Thymus (tissue), 11 donors: ENCODE data around the gene GNMT. TPM values are rescaled to one million over a fixed set of nuclear protein-coding genes. Genes with fewer than 3 reads are reported as not detected.
A peak's percentile ranks its signal among the peaks of the same experiment; 100 is the strongest.

Experiments used
- DNase-seq, 9 donors: peaks; one replicate each; pipeline ENCODE4 v3.0.0-alpha.2; 2013; ENCODE audit warnings: low spot score in 9 of 9, low read depth in 6 of 9, missing footprints in 1 of 9
- H3K27ac ChIP-seq, 2 donors: one replicate each; pipeline ENCODE4 v1.5.1; 2013; ENCODE audit warnings: control low read depth in 1 of 2, low read depth in 1 of 2, low read length in 1 of 2, mild to moderate bottlenecking in 1 of 2, moderate library complexity in 1 of 2
- H3K27me3 ChIP-seq, 2 donors: one replicate each; pipeline ENCODE4 v1.5.1; 2013; ENCODE audit warnings: low read length in 1 of 2; ENCODE audit not compliant: control insufficient read depth in 2 of 2, insufficient read depth in 1 of 2
- H3K36me3 ChIP-seq, 2 donors: one replicate each; pipeline ENCODE4 v1.5.1; 2013; ENCODE audit warnings: low read length in 1 of 2, mild to moderate bottlenecking in 1 of 2, moderate library complexity in 1 of 2; ENCODE audit not compliant: control insufficient read depth in 2 of 2, insufficient read depth in 2 of 2
- H3K4me1 ChIP-seq, 2 donors: one replicate each; pipeline ENCODE4 v1.5.1; 2013; ENCODE audit warnings: low read length in 2 of 2; ENCODE audit not compliant: control insufficient read depth in 2 of 2, insufficient read depth in 2 of 2
- H3K4me3 ChIP-seq, 2 donors: one replicate each; pipeline ENCODE4 v1.5.1; 2013; ENCODE audit warnings: low read length in 2 of 2, control low read depth in 1 of 2, mild to moderate bottlenecking in 1 of 2
- H3K9me3 ChIP-seq, 2 donors: one replicate each; pipeline ENCODE4 v1.5.1; 2013; ENCODE audit warnings: low read length in 1 of 2, mild to moderate bottlenecking in 1 of 2; ENCODE audit not compliant: control insufficient read depth in 2 of 2, insufficient read depth in 1 of 2
- WGBS: extraction: QIAGEN DNeasy Blood & Tissue Kit; methylation state at CpG from one replicate; pipeline ENCODE4 v1.1.7; 2013; 5-methylcytosine and 5-hydroxymethylcytosine counted together
- polyA plus RNA-seq: library from polyadenylated mRNA; stranded (reverse); fragments of 200-250 nt; gene quantifications from one replicate; pipeline ENCODE4 v1.2.3, GENCODE V29; 2013
- total RNA-seq: library from RNA; stranded (reverse); fragments of 120-200 nt; gene quantifications from one replicate; pipeline ENCODE4 v1.2.4, GENCODE V29; 2013
- donor health status: healthy.

GNMT gene
- total and polyA plus RNA-seq, 2 donors: 2.6 to 3.0 TPM

GRCh38 chr6:42928986-42929820, 31.4 kb upstream of the GNMT start, which contains the start of gene CNPY3:
Gene CNPY3 (plus strand): TSS chr6:42929480. CDS start chr6:42929571, 91 bp downstream.
- Histone ChIP-seq H3K36me3 (peaks cover 18 to 51% of the 10 kb centered on the region in 2 donors), H3K27ac (peak within 1 kb of the TSS; percentile 98 to 99), H3K4me1 (peaks cover 25 to 73% of the 10 kb centered on the region in 2 donors), H3K9me3 (peaks cover 0 to 6% of the 10 kb centered on the region in 2 donors), H3K27me3 (no peaks in the 10 kb centered on the region), H3K4me3 (peak within 1 kb of the TSS; percentile 74 to 82)
- DNase-seq: peak in 8 of 9 donors; percentile 90 to 97 (median 94)
- WGBS: under 1% methylated on average over 63 of the region's 63 CpGs

GRCh38 chr6:42929821-42930360, 30.7 kb upstream of the GNMT start:
- peak overlapping the region; percentile 98 to 99 for H3K27ac ChIP-seq
- H3K27me3 ChIP-seq: no peaks in the 10 kb centered on the region
- peaks cover 19 to 54% of the 10 kb centered on the region in 2 donors for H3K36me3 ChIP-seq
- WGBS: under 1% methylated on average over 16 of the region's 16 CpGs
- DNase-seq: peak in 6 of 9 donors; percentile 75 to 91 (median 80)
- peaks cover 25 to 71% of the 10 kb centered on the region in 2 donors for H3K4me1 ChIP-seq
- H3K4me3 ChIP-seq: peak overlapping the region; percentile 74 to 82
- H3K9me3 ChIP-seq: peaks cover 0 to 6% of the 10 kb centered on the region in 2 donors

GRCh38 chr6:42932412-42932811, 28.1 kb upstream of the GNMT start:
- H3K36me3 ChIP-seq: peaks cover 32 to 58% of the 10 kb centered on the region in 2 donors
- 93% methylated on average over 3 of the region's 3 CpGs for WGBS
- peaks cover 0 to 6% of the 10 kb centered on the region in 2 donors for H3K9me3 ChIP-seq
- peak overlapping the region in 1 of 2 donors; percentile 10 for H3K27ac ChIP-seq
- H3K27me3 ChIP-seq: no peaks in the 10 kb centered on the region
- DNase-seq: no peak
- H3K4me1 ChIP-seq: peaks cover 25 to 56% of the 10 kb centered on the region in 2 donors
- peak overlapping the region in 1 of 2 donors; percentile 82 for H3K4me3 ChIP-seq

- Histone ChIP-seq H3K36me3 (peaks cover 40 to 65% of the 10 kb centered on the region in 2 donors), H3K4me1 (peaks cover 23 to 49% of the 10 kb centered on the region in 2 donors), H3K9me3 (peaks cover 0 to 6% of the 10 kb centered on the region in 2 donors), H3K27ac (no peak overlapping the region), H3K4me3 (no peak overlapping the region), H3K27me3 (no peaks in the 10 kb centered on the region)
- WGBS: 58% methylated on average over 3 of the region's 3 CpGs
- DNase-seq: no peak
Observed at GRCh38 chr6:42933205-42933604, 27.3 kb upstream of the GNMT start.

GRCh38 chr6:42935322-42935721, 25.2 kb upstream of the GNMT start:
- Histone ChIP-seq H3K4me1 (peaks cover 21 to 41% of the 10 kb centered on the region in 2 donors), H3K4me3 (no peak overlapping the region), H3K9me3 (no peaks in the 10 kb centered on the region), H3K36me3 (peaks cover 61 to 85% of the 10 kb centered on the region in 2 donors), H3K27me3 (no peaks in the 10 kb centered on the region), H3K27ac (no peak overlapping the region)
- 54% methylated on average over 7 of the region's 7 CpGs for WGBS
- DNase-seq: no peak

GRCh38 chr6:42936398-42936797, 24.2 kb upstream of the GNMT start:
- WGBS: 95% methylated on average over 11 of the region's 11 CpGs

GRCh38 chr6:42937548-42938427, 22.8 kb upstream of the GNMT start:
- 96% methylated on average over 13 of the region's 13 CpGs for WGBS
- Histone ChIP-seq H3K27me3 (no peaks in the 10 kb centered on the region), H3K36me3 (peaks cover 81 to 94% of the 10 kb centered on the region in 2 donors), H3K4me3 (no peak overlapping the region), H3K27ac (no peak overlapping the region), H3K9me3 (no peaks in the 10 kb centered on the region), H3K4me1 (peaks cover 2 to 16% of the 10 kb centered on the region in 2 donors)
- no peak for DNase-seq

More at GRCh38 chr6:42936398-42936797, 24.2 kb upstream of the GNMT start:
- H3K36me3 ChIP-seq: peaks cover 69 to 90% of the 10 kb centered on the region in 2 donors
- no peak for DNase-seq
- peaks cover 13 to 30% of the 10 kb centered on the region in 2 donors for H3K4me1 ChIP-seq
- H3K9me3 ChIP-seq: no peaks in the 10 kb centered on the region
- no peak overlapping the region for H3K4me3 ChIP-seq
- no peak overlapping the region for H3K27ac ChIP-seq
- no peaks in the 10 kb centered on the region for H3K27me3 ChIP-seq

- DNase-seq: no peak
- H3K4me3 ChIP-seq: no peak overlapping the region
- WGBS: 99% methylated on average over 5 of the region's 5 CpGs
- peaks cover 85 to 94% of the 10 kb centered on the region in 2 donors for H3K36me3 ChIP-seq
- no peaks in the 10 kb centered on the region for H3K27me3 ChIP-seq
- peaks cover 0 to 11% of the 10 kb centered on the region in 2 donors for H3K4me1 ChIP-seq
- no peaks in the 10 kb centered on the region for H3K9me3 ChIP-seq
- H3K27ac ChIP-seq: no peak overlapping the region
Observed at GRCh38 chr6:42938428-42938796, 22.1 kb upstream of the GNMT start.
